Measurements from ENCODE around the gene HDGFL1. TPM values are rescaled to one million over a fixed set of nuclear protein-coding genes. Genes with fewer than 3 reads are reported as not detected.

The HDGFL1 gene
- total and polyA plus RNA-seq, 4 donors, result not detected

DNA sequence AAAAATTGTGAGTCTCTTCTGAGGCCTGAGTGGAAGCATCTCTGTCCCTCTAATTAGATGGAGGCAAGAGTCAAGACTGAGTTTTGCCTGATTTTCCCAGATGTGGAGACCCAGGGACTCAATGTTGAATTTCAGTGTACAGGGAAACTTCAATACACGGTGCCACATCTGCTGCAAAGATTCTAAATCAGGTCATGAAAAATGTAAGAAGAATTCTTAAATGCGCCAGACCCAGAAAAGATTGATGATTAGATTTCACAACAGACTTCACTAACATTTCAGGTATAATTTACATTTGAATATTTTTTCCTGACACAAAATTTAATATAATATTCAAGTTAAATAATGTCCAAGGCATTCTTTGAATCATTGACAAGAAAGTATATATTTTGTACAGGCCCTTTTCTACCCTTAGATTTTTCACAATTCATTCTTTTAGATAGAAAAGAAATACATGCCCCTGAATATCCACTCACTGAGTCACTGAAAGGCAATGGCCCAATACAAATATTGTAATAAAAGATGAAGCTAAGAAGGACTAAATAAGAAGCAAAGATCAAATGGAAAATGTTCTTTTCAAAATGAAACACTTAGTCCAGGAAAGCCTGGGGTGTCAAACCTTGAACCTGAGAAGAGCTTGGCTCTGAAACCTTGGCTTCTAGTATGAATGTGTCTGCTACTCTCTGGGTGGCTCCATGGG, 18.2 kb upstream of the HDGFL1 start:
- no peaks in the 10 kb centered on the region for H3K27me3 ChIP-seq (ENCODE audit: control insufficient read depth in 1 of 2, insufficient read depth in 2 of 2, low read length in 1 of 2)
- no peaks in the 10 kb centered on the region for H3K36me3 ChIP-seq (ENCODE audit: control insufficient read depth in 1 of 2, insufficient read depth in 2 of 2, low read length in 1 of 2)
- DNase-seq (no peak), ATAC-seq (ENCODE audit: low FRiP score) (no peak)
- no peaks in the 10 kb centered on the region for H3K9me3 ChIP-seq (ENCODE audit: control insufficient read depth, low read length)
- 13 to 38% methylated on average over 2 of the region's 2 CpGs for WGBS, 2 donors
- no peak overlapping the region for H3K27ac ChIP-seq (ENCODE audit: low read depth in 1 of 2, low read length in 2 of 2)
- H3K4me3 ChIP-seq (ENCODE audit: low read length in 2 of 2), result no peak overlapping the region
- peaks cover 2 to 3% of the 10 kb centered on the region in 2 donors for H3K4me1 ChIP-seq (ENCODE audit: control insufficient read depth in 1 of 2, insufficient read depth in 2 of 2, low read length in 2 of 2)
- intact Hi-C loops (cut with DNase I), result loop anchor here in 1 of 2 donors (5.0 kb wide), 1 partner anchor 1336 kb away; no protein-coding TSS in a partner anchor

- Histone ChIP-seq H3K4me3 (ENCODE audit: low read length in 2 of 2) (no peak overlapping the region), H3K9me3 (ENCODE audit: control insufficient read depth, low read length) (no peaks in the 10 kb centered on the region), H3K27me3 (ENCODE audit: control insufficient read depth in 1 of 2, insufficient read depth in 2 of 2, low read length in 1 of 2) (no peaks in the 10 kb centered on the region), H3K27ac (ENCODE audit: low read depth in 1 of 2, low read length in 2 of 2) (no peak overlapping the region), H3K36me3 (ENCODE audit: control insufficient read depth in 1 of 2, insufficient read depth in 2 of 2, low read length in 1 of 2) (no peaks in the 10 kb centered on the region), H3K4me1 (ENCODE audit: control insufficient read depth in 1 of 2, insufficient read depth in 2 of 2, low read length in 2 of 2) (peaks cover 0 to 3% of the 10 kb centered on the region in 2 donors)
- DNase-seq (no peak), ATAC-seq (ENCODE audit: low FRiP score) (no peak)
- WGBS, 2 donors, result 22 to 23% methylated on average over 2 of the region's 2 CpGs
- intact Hi-C loops (cut with DNase I), result no loop called here
These were observed 13.1 kb upstream of the HDGFL1 start for GRCh38 chr6:22556266-22556665.

GRCh38 chr6:22557007-22557406, 12.4 kb upstream of the HDGFL1 start:
- ATAC-seq (ENCODE audit: low FRiP score), result no peak
- 89 to 92% methylated on average over 6 of the region's 6 CpGs for WGBS, 2 donors
- Histone ChIP-seq H3K4me1 (ENCODE audit: control insufficient read depth in 1 of 2, insufficient read depth in 2 of 2, low read length in 2 of 2) (peaks cover 0 to 3% of the 10 kb centered on the region in 2 donors), H3K27ac (ENCODE audit: low read depth in 1 of 2, low read length in 2 of 2) (no peak overlapping the region), H3K9me3 (ENCODE audit: control insufficient read depth, low read length) (no peaks in the 10 kb centered on the region), H3K4me3 (ENCODE audit: low read length in 2 of 2) (no peak overlapping the region), H3K36me3 (ENCODE audit: control insufficient read depth in 1 of 2, insufficient read depth in 2 of 2, low read length in 1 of 2) (no peaks in the 10 kb centered on the region), H3K27me3 (ENCODE audit: control insufficient read depth in 1 of 2, insufficient read depth in 2 of 2, low read length in 1 of 2) (no peaks in the 10 kb centered on the region)
- no peak for DNase-seq
- intact Hi-C loops (cut with DNase I), result no loop called here

DNA sequence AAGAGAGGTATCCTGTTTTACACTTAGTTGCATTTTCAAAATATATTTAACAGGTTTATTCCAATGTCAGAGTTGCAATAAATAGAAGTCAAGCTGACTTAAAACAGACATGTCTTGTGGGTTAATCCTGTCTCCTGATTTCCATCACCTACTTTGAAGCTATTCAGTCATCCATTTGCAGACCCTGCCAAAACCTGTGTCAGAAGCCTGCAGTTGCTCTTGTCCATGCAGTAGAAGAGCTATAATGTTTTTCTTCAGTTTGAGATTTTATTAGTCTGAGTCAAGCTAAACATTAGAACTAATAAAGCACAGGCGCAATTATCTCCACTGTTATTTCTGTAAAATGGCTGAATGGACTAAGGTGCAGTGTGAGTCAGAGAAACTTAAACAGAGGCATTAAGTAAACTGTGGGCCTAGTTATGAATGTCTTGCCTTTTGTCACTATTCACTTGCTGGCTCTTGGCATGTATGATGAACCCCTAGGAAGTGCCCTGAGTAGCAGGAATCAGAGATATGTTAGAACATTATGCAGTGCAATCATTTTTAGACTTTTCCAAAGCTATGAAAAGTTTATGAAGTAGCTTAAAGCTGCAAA, 11.0 kb upstream of the HDGFL1 start:
- H3K4me3 ChIP-seq (ENCODE audit: low read length in 2 of 2), result no peak overlapping the region
- 84 to 87% methylated on average over 1 of the region's 1 CpG for WGBS, 2 donors
- DNase-seq, result no peak

GRCh38 chr6:22568854-22569253, 512 bp upstream of the HDGFL1 start:
- intact Hi-C loops (cut with DNase I), result no loop called here
- H3K9me3 ChIP-seq (ENCODE audit: control insufficient read depth, low read length), result no peaks in the 10 kb centered on the region
- H3K4me1 ChIP-seq (ENCODE audit: control insufficient read depth in 1 of 2, insufficient read depth in 2 of 2, low read length in 2 of 2), result no peaks in the 10 kb centered on the region
- DNase-seq, result no peak
- no peak overlapping the region for H3K27ac ChIP-seq (ENCODE audit: low read depth in 1 of 2, low read length in 2 of 2)
- no peak for ATAC-seq (ENCODE audit: low FRiP score)
- no peaks in the 10 kb centered on the region for H3K27me3 ChIP-seq (ENCODE audit: control insufficient read depth in 1 of 2, insufficient read depth in 2 of 2, low read length in 1 of 2)
- no peaks in the 10 kb centered on the region for H3K36me3 ChIP-seq (ENCODE audit: control insufficient read depth in 1 of 2, insufficient read depth in 2 of 2, low read length in 1 of 2)
- 96 to 97% methylated on average over 6 of the region's 6 CpGs for WGBS, 2 donors
- no peak overlapping the region for H3K4me3 ChIP-seq (ENCODE audit: low read length in 2 of 2)

More for the DNA sequence above, 11.0 kb upstream of the HDGFL1 start:
- Histone ChIP-seq H3K27ac (ENCODE audit: low read depth in 1 of 2, low read length in 2 of 2) (no peak overlapping the region), H3K27me3 (ENCODE audit: control insufficient read depth in 1 of 2, insufficient read depth in 2 of 2, low read length in 1 of 2) (no peaks in the 10 kb centered on the region), H3K9me3 (ENCODE audit: control insufficient read depth, low read length) (no peaks in the 10 kb centered on the region), H3K36me3 (ENCODE audit: control insufficient read depth in 1 of 2, insufficient read depth in 2 of 2, low read length in 1 of 2) (no peaks in the 10 kb centered on the region), H3K4me1 (ENCODE audit: control insufficient read depth in 1 of 2, insufficient read depth in 2 of 2, low read length in 2 of 2) (peaks cover 0 to 3% of the 10 kb centered on the region in 2 donors)
- ATAC-seq (ENCODE audit: low FRiP score), result no peak
- intact Hi-C loops (cut with DNase I), result no loop called here

DNA sequence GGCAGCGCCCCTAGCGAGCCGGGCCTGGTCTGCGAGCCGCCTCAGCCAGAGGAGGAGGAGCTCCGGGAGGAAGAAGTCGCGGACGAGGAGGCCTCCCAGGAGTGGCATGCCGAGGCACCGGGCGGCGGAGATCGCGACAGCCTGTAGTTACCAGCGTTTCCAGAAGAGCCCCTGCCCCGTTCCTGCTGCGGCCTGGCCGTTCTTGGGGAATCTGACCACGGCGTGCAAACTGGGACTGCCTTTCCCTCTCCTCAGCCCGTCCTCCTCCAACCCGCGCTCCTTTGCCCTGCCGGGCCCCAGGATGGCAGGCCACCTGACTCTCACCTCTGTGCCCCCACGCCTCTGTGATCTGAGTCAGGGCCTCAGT, 802 bp downstream of the HDGFL1 start:
- intact Hi-C loops (cut with DNase I), result no loop called here
- Histone ChIP-seq H3K4me1 (ENCODE audit: control insufficient read depth in 1 of 2, insufficient read depth in 2 of 2, low read length in 2 of 2) (no peaks in the 10 kb centered on the region), H3K27me3 (ENCODE audit: control insufficient read depth in 1 of 2, insufficient read depth in 2 of 2, low read length in 1 of 2) (no peaks in the 10 kb centered on the region), H3K27ac (ENCODE audit: low read depth in 1 of 2, low read length in 2 of 2) (no peak overlapping the region), H3K4me3 (ENCODE audit: low read length in 2 of 2) (no peak overlapping the region), H3K36me3 (ENCODE audit: control insufficient read depth in 1 of 2, insufficient read depth in 2 of 2, low read length in 1 of 2) (no peaks in the 10 kb centered on the region), H3K9me3 (ENCODE audit: control insufficient read depth, low read length) (no peaks in the 10 kb centered on the region)
- ATAC-seq (ENCODE audit: low FRiP score) (no peak), DNase-seq (no peak)
- 92 to 94% methylated on average over 21 to 26 of the region's 26 CpGs for WGBS, 2 donors

DNA sequence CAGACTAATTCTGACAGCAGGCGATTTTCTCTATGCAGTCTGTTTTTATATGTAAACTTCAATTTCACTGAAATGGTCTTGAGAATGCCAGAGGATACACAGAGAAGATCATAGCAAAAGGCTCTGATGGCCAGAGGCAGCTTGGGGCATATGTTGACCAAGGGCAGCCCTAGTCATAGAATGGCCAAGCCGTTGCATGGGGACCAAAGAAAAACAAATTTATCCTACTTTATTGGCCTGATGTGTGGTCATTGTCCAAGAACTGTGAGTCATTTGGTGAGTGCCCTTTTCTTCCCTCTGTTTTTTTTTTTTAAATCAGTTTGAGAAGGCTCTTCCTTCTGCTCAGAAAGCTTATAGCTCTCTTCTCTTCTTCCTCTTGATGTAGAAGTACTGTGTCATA, 5.8 kb downstream of the HDGFL1 start:
- no peaks in the 10 kb centered on the region for H3K36me3 ChIP-seq (ENCODE audit: control insufficient read depth in 1 of 2, insufficient read depth in 2 of 2, low read length in 1 of 2)
- no peak for ATAC-seq (ENCODE audit: low FRiP score)
- intact Hi-C loops (cut with DNase I), result no loop called here

GRCh38 chr6:22579439-22579838, 10.1 kb downstream of the HDGFL1 start:
- DNase-seq, result no peak
- intact Hi-C loops (cut with DNase I), result no loop called here
- Histone ChIP-seq H3K36me3 (ENCODE audit: control insufficient read depth in 1 of 2, insufficient read depth in 2 of 2, low read length in 1 of 2) (no peaks in the 10 kb centered on the region), H3K27me3 (ENCODE audit: control insufficient read depth in 1 of 2, insufficient read depth in 2 of 2, low read length in 1 of 2) (no peaks in the 10 kb centered on the region), H3K27ac (ENCODE audit: low read depth in 1 of 2, low read length in 2 of 2) (no peak overlapping the region), H3K4me3 (ENCODE audit: low read length in 2 of 2) (no peak overlapping the region), H3K9me3 (ENCODE audit: control insufficient read depth, low read length) (no peaks in the 10 kb centered on the region), H3K4me1 (ENCODE audit: control insufficient read depth in 1 of 2, insufficient read depth in 2 of 2, low read length in 2 of 2) (no peaks in the 10 kb centered on the region)
- 95 to 96% methylated on average over 5 of the region's 5 CpGs for WGBS, 2 donors
- ATAC-seq (ENCODE audit: low FRiP score), result no peak

More for the DNA sequence above, 5.8 kb downstream of the HDGFL1 start:
- no peaks in the 10 kb centered on the region for H3K4me1 ChIP-seq (ENCODE audit: control insufficient read depth in 1 of 2, insufficient read depth in 2 of 2, low read length in 2 of 2)
- H3K27me3 ChIP-seq (ENCODE audit: control insufficient read depth in 1 of 2, insufficient read depth in 2 of 2, low read length in 1 of 2), result no peaks in the 10 kb centered on the region
- no peak overlapping the region for H3K4me3 ChIP-seq (ENCODE audit: low read length in 2 of 2)
- DNase-seq, result no peak
- no peak overlapping the region for H3K27ac ChIP-seq (ENCODE audit: low read depth in 1 of 2, low read length in 2 of 2)
- no peaks in the 10 kb centered on the region for H3K9me3 ChIP-seq (ENCODE audit: control insufficient read depth, low read length)
- 68% methylated on average over 2 of the region's 2 CpGs for WGBS, 2 donors

DNA sequence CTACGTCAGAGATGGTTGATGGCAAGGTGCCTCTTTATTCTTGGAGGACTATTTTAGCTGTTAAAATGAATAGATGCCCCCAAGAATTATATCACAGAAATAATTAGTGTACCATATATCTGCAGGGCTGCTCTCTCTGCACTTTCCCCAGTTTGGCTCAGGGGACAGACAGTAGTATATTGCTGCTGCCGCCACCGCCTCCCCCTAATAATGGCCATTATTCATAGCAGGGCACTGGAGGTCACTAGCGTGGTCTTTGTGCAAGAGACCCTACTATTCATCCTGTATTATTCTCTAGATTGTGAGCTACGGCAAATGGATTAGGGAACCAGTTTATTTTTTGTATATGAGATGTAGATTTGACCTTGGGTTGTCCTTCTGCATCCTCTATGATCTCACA, 11.0 kb downstream of the HDGFL1 start:
- WGBS, 2 donors, result 96 to 97% methylated on average over 5 of the region's 5 CpGs
- no peak for DNase-seq
- ATAC-seq (ENCODE audit: low FRiP score), result no peak
- H3K27me3 ChIP-seq (ENCODE audit: control insufficient read depth in 1 of 2, insufficient read depth in 2 of 2, low read length in 1 of 2), result no peaks in the 10 kb centered on the region
- intact Hi-C loops (cut with DNase I), result no loop called here
- no peak overlapping the region for H3K4me3 ChIP-seq (ENCODE audit: low read length in 2 of 2)
- H3K4me1 ChIP-seq (ENCODE audit: control insufficient read depth in 1 of 2, insufficient read depth in 2 of 2, low read length in 2 of 2), result no peaks in the 10 kb centered on the region
- no peak overlapping the region for H3K27ac ChIP-seq (ENCODE audit: low read depth in 1 of 2, low read length in 2 of 2)
- no peaks in the 10 kb centered on the region for H3K36me3 ChIP-seq (ENCODE audit: control insufficient read depth in 1 of 2, insufficient read depth in 2 of 2, low read length in 1 of 2)
- no peaks in the 10 kb centered on the region for H3K9me3 ChIP-seq (ENCODE audit: control insufficient read depth, low read length)

Measured in aorta (tissue), 5 donors.